GM12801 (cell line): Measurements from ENCODE around the gene RACGAP1.

Source experiments
- CTCF ChIP-seq: IDR thresholded peaks from one replicate; pipeline ENCODE4 v1.5.1; 2011; ENCODE audit warnings: control low read depth; ENCODE audit not compliant: insufficient read length; ENCODE audit errors: extremely low read depth

The RACGAP1 gene

GRCh38 chr12:49942512-49942893 lies 82.8 kb downstream of the RACGAP1 start:
- TF ChIP-seq CTCF: no peak

- TF ChIP-seq CTCF: no peak
Measured at GRCh38 chr12:49941556-49942511, 83.5 kb downstream of the RACGAP1 start.

DNA sequence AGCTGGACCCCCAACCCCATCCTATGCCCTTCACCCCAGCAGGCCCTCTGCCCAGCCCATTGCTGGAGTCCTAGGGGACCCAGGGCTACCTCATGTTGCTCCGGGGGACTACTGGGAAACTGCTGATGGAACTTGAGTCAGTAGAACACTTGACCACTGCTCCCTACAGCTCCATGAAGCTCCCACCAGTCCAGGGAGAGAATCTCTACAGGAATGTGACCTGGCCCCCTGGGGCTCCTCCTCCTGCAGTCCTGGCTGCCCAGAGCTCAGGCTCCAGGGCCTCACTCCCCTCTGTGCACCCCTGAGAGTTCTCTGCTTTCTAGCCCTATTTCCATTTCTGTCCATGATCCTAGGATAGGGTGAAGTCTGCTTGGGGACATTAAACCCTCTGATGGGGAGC lies 85.6 kb downstream of the RACGAP1 start:
- no peak for TF ChIP-seq CTCF

DNA sequence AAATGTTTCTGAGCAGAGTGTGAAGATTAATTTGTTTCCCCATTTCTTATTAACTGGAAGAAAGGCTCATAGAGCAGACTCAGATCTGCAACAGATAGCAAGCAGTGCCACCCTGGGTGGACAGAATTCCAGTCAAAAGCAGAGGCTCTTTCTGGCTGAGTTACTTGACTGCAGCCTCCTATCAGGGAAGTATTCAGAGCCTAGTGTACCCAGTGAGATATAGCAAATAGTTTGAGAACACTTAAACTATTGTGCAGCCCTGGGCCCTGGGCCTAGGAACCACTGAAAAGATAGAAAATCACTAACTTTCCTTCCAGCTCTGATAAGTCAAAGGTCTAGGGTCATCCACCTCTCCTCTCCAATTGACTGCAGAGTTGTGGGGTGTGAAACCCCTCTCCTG lies 86.0 kb downstream of the RACGAP1 start:
- no peak for TF ChIP-seq CTCF
